H1 (cell line): ENCODE data around the gene TOMM40L. TPM values are rescaled to one million over a fixed set of nuclear protein-coding genes. Genes with fewer than 3 reads are reported as not detected.

Source experiments
- CTCF ChIA-PET: fragments of 300-600 bp; sonication (Branson Sonifier 250); formaldehyde crosslinking; loops from one replicate; lab custom pipeline; 2021; ENCODE audit not compliant: partially characterized antibody; lab: Charles Lee
- POLR2A ChIA-PET: fragments of 300-600 bp; sonication (Branson Sonifier 250); formaldehyde crosslinking; loops from one replicate; lab custom pipeline; 2021; ENCODE audit warnings: inconsistent platforms; ENCODE audit not compliant: partially characterized antibody; lab: Charles Lee
- DNase-seq, 2 experiments: peaks; one replicate each; pipeline versions ENCODE4 v3.0.0 to v3.0.0-alpha.2; 2010 to 2022; ENCODE audit warnings: low spot score in 2 of 2, low read depth in 1 of 2, mixed read lengths in 1 of 2
- FAIRE-seq: peaks from 2 replicates; lab custom pipeline; 2011; peaks lifted over from hg19 to GRCh38; lab: Jason Lieb, UNC
- H2AFZ ChIP-seq: 2 replicates; pipeline ENCODE4 v1.8.1; 2012; ENCODE audit warnings: low read length, inconsistent platforms
- H2AK5ac ChIP-seq: 2 replicates; pipeline ENCODE4 v1.6.1; 2013; ENCODE audit warnings: low read depth, low read length
- H2BK120ac ChIP-seq: replicated peaks from 2 replicates; pipeline ENCODE3; 2013; ENCODE audit warnings: low read depth, low read length, inconsistent platforms
- H2BK12ac ChIP-seq: 2 replicates; pipeline ENCODE4 v1.6.1; 2013; ENCODE audit warnings: low read depth, low read length
- H2BK15ac ChIP-seq: 2 replicates; pipeline ENCODE4 v1.6.1; 2013; ENCODE audit warnings: low read length
- H2BK20ac ChIP-seq: 2 replicates; pipeline ENCODE4 v1.6.1; 2013; ENCODE audit warnings: low read length
- H2BK5ac ChIP-seq: 2 replicates; pipeline ENCODE4 v1.6.1; 2013; ENCODE audit warnings: low read depth, low read length
- H3K14ac ChIP-seq: 2 replicates; pipeline ENCODE4 v1.6.1; 2013; ENCODE audit warnings: inconsistent platforms; ENCODE audit not compliant: insufficient read length
- H3K18ac ChIP-seq: 2 replicates; pipeline ENCODE4 v1.6.1; 2013; ENCODE audit warnings: low read length; ENCODE audit errors: extremely low read depth
- H3K23ac ChIP-seq: 2 replicates; pipeline ENCODE4 v1.6.1; 2013; ENCODE audit warnings: inconsistent platforms; ENCODE audit not compliant: insufficient read length
- H3K23me2 ChIP-seq: 2 replicates; pipeline ENCODE4 v1.6.1; 2013; ENCODE audit warnings: low read depth, low read length
- H3K27ac ChIP-seq: 2 replicates; pipeline ENCODE4 v1.6.1; 2011; ENCODE audit warnings: low read depth, low read length, inconsistent platforms
- H3K27me3 ChIP-seq, 4 experiments: replicated peaks in 1 of 4; 1 replicate in 1 of 4; 2 replicates in 3 of 4; pipeline versions ENCODE4 v1.6.1 to v1.8.1; 2011 to 2013; ENCODE audit warnings: low read length in 3 of 4, mild to moderate bottlenecking in 3 of 4, inconsistent platforms in 2 of 4, mixed read lengths in 2 of 4, moderate library complexity in 1 of 4; ENCODE audit not compliant: control insufficient read depth in 3 of 4, insufficient read depth in 3 of 4; ENCODE audit errors: extremely low read depth in 1 of 4
- H3K36me3 ChIP-seq, 4 experiments: 2 replicates each; pipeline versions ENCODE4 v1.6.1 to v1.8.1; 2011 to 2013; ENCODE audit warnings: mild to moderate bottlenecking in 4 of 4, low read length in 3 of 4, moderate library complexity in 2 of 4, control low read depth in 1 of 4, inconsistent platforms in 1 of 4; ENCODE audit not compliant: insufficient read depth in 4 of 4, control insufficient read depth in 2 of 4
- H3K4ac ChIP-seq: replicated peaks from 2 replicates; pipeline ENCODE3; 2013; ENCODE audit warnings: low read length, low read depth, mixed read lengths, inconsistent platforms; ENCODE audit not compliant: insufficient read length
- H3K4me1 ChIP-seq, 4 experiments: replicated peaks in 1 of 4; 1 replicate in 1 of 4; 2 replicates in 3 of 4; pipeline versions ENCODE4 v1.6.1 to v1.8.1; 2011 to 2013; ENCODE audit warnings: low read length in 3 of 4, inconsistent platforms in 2 of 4, mixed read lengths in 1 of 4; ENCODE audit not compliant: insufficient read depth in 4 of 4, control insufficient read depth in 3 of 4
- H3K4me2 ChIP-seq, 2 experiments: 2 replicates each; pipeline versions ENCODE4 v1.6.1 to v1.8.1; 2011 to 2013; ENCODE audit warnings: low read depth in 2 of 2, low read length in 2 of 2, control low read depth in 1 of 2, inconsistent platforms in 1 of 2, mild to moderate bottlenecking in 1 of 2; ENCODE audit not compliant: insufficient read depth in 1 of 2
- H3K4me3 ChIP-seq, 4 experiments: fragments of 200-600, 300-600 bp in 1 of 4; sonication (generic), shearing (Covaris generic), sonication (Bioruptor Twin) in 1 of 4; 2 replicates each; pipeline versions ENCODE4 v1.5.1 to v1.8.1; 2011 to 2016; ENCODE audit warnings: low read length in 4 of 4, low read depth in 3 of 4, control low read depth in 2 of 4, inconsistent platforms in 2 of 4, mild to moderate bottlenecking in 2 of 4, mixed read lengths in 1 of 4, moderate library complexity in 1 of 4; ENCODE audit not compliant: insufficient read depth in 2 of 4; ENCODE audit errors: extremely low read depth in 1 of 4
- H3K56ac ChIP-seq: replicated peaks from 2 replicates; pipeline ENCODE3; 2013; ENCODE audit warnings: low read depth, mild to moderate bottlenecking, mixed read lengths, low read length, inconsistent platforms; ENCODE audit not compliant: insufficient read length
- H3K79me1 ChIP-seq: 2 replicates; pipeline ENCODE4 v1.6.1; 2013; ENCODE audit warnings: low read depth, low read length, control low read depth
- H3K79me2 ChIP-seq, 2 experiments: 2 replicates each; pipeline versions ENCODE4 v1.6.1 to v1.8.1; 2012 to 2013; ENCODE audit warnings: low read length in 2 of 2, mild to moderate bottlenecking in 2 of 2, inconsistent platforms in 1 of 2; ENCODE audit not compliant: insufficient read depth in 2 of 2, control insufficient read depth in 1 of 2
- H3K9ac ChIP-seq, 4 experiments: replicated peaks in 1 of 4; 1 replicate in 1 of 4; 2 replicates in 3 of 4; pipeline versions ENCODE4 v1.6.1 to v1.8.1; 2011 to 2013; ENCODE audit warnings: low read depth in 3 of 4, low read length in 3 of 4, control low read depth in 2 of 4, mild to moderate bottlenecking in 2 of 4, moderate library complexity in 2 of 4, inconsistent platforms in 1 of 4; ENCODE audit errors: extremely low read depth in 1 of 4
- H3K9me3 ChIP-seq, 2 experiments: 2 replicates each; pipeline versions ENCODE4 v1.6.1 to v1.8.1; 2012 to 2013; ENCODE audit warnings: mild to moderate bottlenecking in 2 of 2, moderate library complexity in 2 of 2, control low read depth in 1 of 2, inconsistent platforms in 1 of 2, low read depth in 1 of 2, low read length in 1 of 2, mixed read lengths in 1 of 2; ENCODE audit not compliant: insufficient read depth in 2 of 2
- H4K20me1 ChIP-seq, 2 experiments: replicated peaks in 1 of 2; 2 replicates each; pipeline versions ENCODE3 to v1.8.1; 2011 to 2013; ENCODE audit warnings: inconsistent platforms in 2 of 2, low read length in 2 of 2, mild to moderate bottlenecking in 1 of 2; ENCODE audit not compliant: insufficient read depth in 2 of 2, control insufficient read depth in 1 of 2
- H4K5ac ChIP-seq: 2 replicates; pipeline ENCODE4 v1.6.1; 2013; ENCODE audit warnings: low read length, low read depth, mixed read lengths, inconsistent platforms; ENCODE audit not compliant: insufficient read length
- H4K8ac ChIP-seq: 2 replicates; pipeline ENCODE4 v1.8.0; 2013; ENCODE audit warnings: mild to moderate bottlenecking, moderate library complexity, low read length, inconsistent platforms; ENCODE audit not compliant: insufficient read depth; ENCODE audit errors: extremely low read depth
- H4K91ac ChIP-seq: replicated peaks from 2 replicates; pipeline ENCODE3; 2013; ENCODE audit warnings: low read length, mixed read lengths, inconsistent platforms; ENCODE audit not compliant: insufficient read length
- ASH2L ChIP-seq: fragments of 200-600, 300-600 bp; sonication (generic); IDR thresholded peaks from one replicate; pipeline ENCODE4 v1.7.1; 2017; ENCODE audit warnings: low read length
- CBX5 ChIP-seq: fragments of 300-800, 300-1000 bp; sonication (generic); IDR thresholded peaks from 2 replicates; pipeline ENCODE4 v1.7.1; 2016; ENCODE audit warnings: antibody characterized with exemption, low read length, low read depth
- CHD2 ChIP-seq: IDR thresholded peaks from 2 replicates; pipeline ENCODE4 v1.6.1; 2012; ENCODE audit warnings: low read length, improper control_type of control experiment
- CTCF ChIP-seq, 3 experiments: IDR thresholded peaks; 1 replicate in 2 of 3; 2 replicates in 1 of 3; pipeline versions ENCODE4 v1.5.1 to v1.6.1; 2011; ENCODE audit warnings: low read length in 3 of 3, mild to moderate bottlenecking in 3 of 3, inconsistent platforms in 2 of 3, low read depth in 1 of 3, moderate library complexity in 1 of 3; ENCODE audit not compliant: insufficient read depth in 1 of 3; ENCODE audit errors: control extremely low read depth in 1 of 3
- FOSL1 ChIP-seq: IDR thresholded peaks from 2 replicates; pipeline ENCODE4 v1.6.1; 2011; ENCODE audit warnings: mild to moderate bottlenecking, low read depth, low read length, moderate library complexity; ENCODE audit not compliant: insufficient read depth
- GABPA ChIP-seq: IDR thresholded peaks from 2 replicates; pipeline ENCODE4 v1.6.1; 2011; ENCODE audit warnings: mild to moderate bottlenecking, low read length, moderate library complexity, borderline replicate concordance; ENCODE audit not compliant: insufficient read depth
- MAX ChIP-seq: IDR thresholded peaks from 2 replicates; pipeline ENCODE4 v1.6.1; 2012; ENCODE audit warnings: inconsistent platforms
- POLR2AphosphoS5 ChIP-seq: IDR thresholded peaks from 2 replicates; pipeline ENCODE4 v1.6.1; 2011; ENCODE audit warnings: low read depth, low read length
- RXRA ChIP-seq: IDR thresholded peaks from 2 replicates; pipeline ENCODE4 v1.6.1; 2011; ENCODE audit warnings: low read depth, mild to moderate bottlenecking, low read length, moderate library complexity; ENCODE audit not compliant: insufficient read depth
- SP2 ChIP-seq: IDR thresholded peaks from 2 replicates; pipeline ENCODE4 v1.6.1; 2012; ENCODE audit warnings: mild to moderate bottlenecking, low read length, inconsistent platforms
- SRF ChIP-seq: IDR thresholded peaks from 2 replicates; pipeline ENCODE4 v1.6.1; 2011; ENCODE audit warnings: mild to moderate bottlenecking, low read depth, low read length, moderate library complexity
- WGBS, 2 experiments: shearing (Covaris generic) in 1 of 2; methylation state at CpG; one replicate each; pipeline versions ENCODE4 v1.1.6 to v1.1.7; 2013 to 2015; ENCODE audit warnings: low lambda C conversion rate in 2 of 2, mixed read lengths in 2 of 2, inconsistent platforms in 1 of 2, low coverage in 1 of 2, missing lambda C conversion rate in 1 of 2; ENCODE audit not compliant: insufficient replicate concordance in 2 of 2, insufficient coverage in 1 of 2, insufficient read length in 1 of 2; ENCODE audit errors: extremely low coverage in 1 of 2, missing lambda C conversion rate in 1 of 2; 5-methylcytosine and 5-hydroxymethylcytosine counted together
- polyA plus RNA-seq, 7 experiments: library from polyadenylated mRNA; depleted of rRNA in 3 of 7; stranded (reverse) in 5 of 7; unstranded in 2 of 7; fragments of >200 nt in 5 of 7; fragments of 200-250 nt in 2 of 7; gene quantifications; 1 replicate in 5 of 7; 2 replicates in 1 of 7; 4 replicates in 1 of 7; pipeline versions ENCODE4 v1.2.1 to v1.2.3, GENCODE V29; 2011 to 2013; ENCODE audit warnings: missing spikeins in 2 of 7, mixed read lengths in 2 of 7
- total RNA-seq: library from RNA; stranded (reverse); fragmentation: NEBNext Ultra II Directional; extraction: Animal tissue kit (Norgen Biotek cat#: 25700); gene quantifications from 2 replicates; pipeline ENCODE4 v1.2.1, GENCODE V29; 2021

Gene TOMM40L
- total and polyA plus RNA-seq, 2 of the 8 experiments (the other 6 are each of a cell fraction or from before 2014, with no cell fraction given), result 11.4 to 15.0 TPM

GRCh38 chr1:161228032-161228431, 2.2 kb downstream of the TOMM40L start:
- Histone ChIP-seq H3K27ac (no peak overlapping the region), H3K9ac (no peak overlapping the region), H2AFZ (no peak overlapping the region), H3K4me3 (no peak overlapping the region), H3K4me2 (no peak overlapping the region; a peak in 1 of 4 replicates), H4K8ac (no peak overlapping the region), H3K18ac (no peak overlapping the region), H2AK5ac (no peak overlapping the region), H3K4me1 (peaks cover 2 to 6% (median 4%) of the 10 kb centered on the region in 4 experiments), H2BK20ac (no peak overlapping the region), H3K4ac (no peak overlapping the region), H4K20me1 (no peaks in the 10 kb centered on the region), H3K79me2 (no peaks in the 10 kb centered on the region), H3K14ac (no peak overlapping the region), H2BK15ac (no peak overlapping the region), H3K79me1 (no peaks in the 10 kb centered on the region), H4K5ac (no peak overlapping the region), H3K36me3 (peaks cover 0 to 10% (median 8%) of the 10 kb centered on the region in 4 experiments; a peak in 5 of 8 replicates), H2BK12ac (no peak overlapping the region), H3K23me2 (peaks cover 8% of the 10 kb centered on the region), H2BK5ac (no peak overlapping the region), H4K91ac (no peak overlapping the region), H3K23ac (no peak overlapping the region), H3K56ac (no peak overlapping the region), H3K27me3 (no peaks in the 10 kb centered on the region), H3K9me3 (no peaks in the 10 kb centered on the region), H2BK120ac (no peak overlapping the region)
- ChIA-PET CTCF (interaction anchor here (0.7 to 23.7 kb wide), 19 partner anchors 11 to 207 kb away, joined by 3 to 427 read pairs (median 18); partner anchors contain the start of genes ADAMTS4, F11R, FCER1G and NDUFS2), POLR2A (interaction anchor here (0.6 to 0.9 kb wide), 2 partner anchors 78 to 146 kb away, joined by 3 to 4 read pairs; no protein-coding TSS in a partner anchor)
- DNase-seq (no peak), FAIRE-seq (no peak)
- no peak for TF ChIP-seq POLR2AphosphoS5
- TF ChIP-seq ASH2L, result no peak
- no peak for TF ChIP-seq MAX
- TF ChIP-seq CHD2, result no peak
- TF ChIP-seq CTCF (IDR thresholded peaks at IDR 0.05; ENCODE audit: control extremely low read depth in 1 of 3, insufficient read depth in 1 of 3, low read depth in 1 of 3, low read length in 3 of 3), result no peak
- no peak for TF ChIP-seq CBX5
- no peak for TF ChIP-seq GABPA
- TF ChIP-seq FOSL1, result no peak
- no peak for TF ChIP-seq RXRA
- no peak for TF ChIP-seq SRF
- no peak for TF ChIP-seq SP2
- WGBS, 2 experiments, result 97% methylated on average over 7 of the region's 7 CpGs; no CpG with 5 or more reads in 1 of the 2 experiments
